Thoracic aorta (tissue), 2 donors: ENCODE measurements around the gene CRYBA2. TPM values are rescaled to one million over a fixed set of nuclear protein-coding genes. Genes with fewer than 3 reads are reported as not detected.

Experiments
- ATAC-seq: fragments of 150-250 bp; one replicate; pipeline ENCODE4 v1.8.0; 2017; ENCODE audit warnings: low read depth; ENCODE audit not compliant: insufficient number of reproducible peaks, low FRiP score
- DNase-seq: peaks from one replicate; pipeline ENCODE4 v3.0.0-alpha.2; 2020; ENCODE audit warnings: low spot score
- H3K27ac ChIP-seq, 2 donors: fragments of 200-600 bp; sonication (generic); 1 replicate in 1 of 2; 2 replicates in 1 of 2; pipeline ENCODE4 v1.5.1; 2016; ENCODE audit warnings: mild to moderate bottlenecking in 2 of 2, moderate library complexity in 2 of 2
- H3K27me3 ChIP-seq: fragments of 200-600 bp; sonication (generic); replicated peaks from 2 replicates; pipeline ENCODE4 v1.6.0; 2016; ENCODE audit warnings: mild to moderate bottlenecking; ENCODE audit not compliant: insufficient read depth
- H3K36me3 ChIP-seq: fragments of 200-600 bp; sonication (generic); one replicate; pipeline ENCODE4 v1.5.1; 2016
- H3K4me1 ChIP-seq, 2 donors: fragments of 200-600 bp; sonication (generic); 1 replicate in 1 of 2; 2 replicates in 1 of 2; pipeline versions ENCODE4 v1.5.1 to v1.6.0; 2016; ENCODE audit warnings: low read depth in 2 of 2, mild to moderate bottlenecking in 1 of 2; ENCODE audit not compliant: control insufficient read depth in 1 of 2
- H3K4me3 ChIP-seq: fragments of 200-600 bp; sonication (generic); 2 replicates; pipeline ENCODE4 v1.5.1; 2016; ENCODE audit warnings: mild to moderate bottlenecking
- H3K9me3 ChIP-seq: fragments of 200-600 bp; sonication (generic); 2 replicates; pipeline ENCODE4 v1.5.1; 2016
- CTCF ChIP-seq: fragments of 200-600 bp; sonication (generic); IDR thresholded peaks from one replicate; pipeline ENCODE4 v1.5.1; 2019; ENCODE audit warnings: antibody characterized with exemption
- total RNA-seq, 2 donors: library from RNA; depleted of rRNA; stranded (reverse); fragments of >200 nt; gene quantifications; one replicate each; pipeline versions ENCODE4 v1.1.0 to v1.2.3, GENCODE V29; 2016

The CRYBA2 gene
- total RNA-seq, 2 donors from 2014 or later: not detected

DNA sequence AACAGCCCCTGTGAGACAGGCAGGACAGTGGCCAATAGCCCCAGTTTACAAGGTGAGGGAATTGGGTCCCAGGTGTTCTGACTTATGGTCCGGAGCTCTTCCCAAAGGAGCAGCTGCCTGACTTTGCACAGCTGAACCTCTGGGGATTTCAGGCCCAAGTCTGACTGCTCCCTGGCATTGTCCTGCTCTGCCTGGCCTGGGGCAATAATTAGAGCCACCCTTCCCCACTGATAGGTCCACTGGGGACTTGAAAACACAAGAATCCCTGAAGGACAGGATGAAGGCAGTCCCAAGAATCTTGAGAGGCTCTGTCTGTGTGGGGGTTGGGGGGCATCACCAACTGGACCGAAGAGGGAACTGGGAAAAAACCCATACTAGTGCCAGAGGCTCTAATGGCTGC lies 4.6 kb downstream of the CRYBA2 start:
- no peak overlapping the region for H3K27ac ChIP-seq
- TF ChIP-seq CTCF: no peak
- no peaks in the 10 kb centered on the region for H3K36me3 ChIP-seq
- peaks cover 17 to 24% of the 10 kb centered on the region in 2 donors for H3K4me1 ChIP-seq
- no peaks in the 10 kb centered on the region for H3K9me3 ChIP-seq
- ATAC-seq (no peak), DNase-seq (no peak)
- peaks cover 48% of the 10 kb centered on the region for H3K27me3 ChIP-seq
- H3K4me3 ChIP-seq: no peak overlapping the region

- peaks cover 12 to 19% of the 10 kb centered on the region in 2 donors for H3K4me1 ChIP-seq
- DNase-seq (no peak), ATAC-seq (no peak)
- no peak overlapping the region for H3K27ac ChIP-seq
- H3K4me3 ChIP-seq: no peak overlapping the region
- TF ChIP-seq CTCF: no peak
- no peaks in the 10 kb centered on the region for H3K9me3 ChIP-seq
- no peaks in the 10 kb centered on the region for H3K36me3 ChIP-seq
- peaks cover 47% of the 10 kb centered on the region for H3K27me3 ChIP-seq
These were observed 5.1 kb downstream of the CRYBA2 start for GRCh38 chr2:218988164-218988563.

GRCh38 chr2:218986148-218986761 lies 7.0 kb downstream of the CRYBA2 start:
- no peaks in the 10 kb centered on the region for H3K9me3 ChIP-seq
- ATAC-seq (no peak), DNase-seq (no peak)
- peaks cover 28% of the 10 kb centered on the region for H3K27me3 ChIP-seq
- H3K36me3 ChIP-seq: no peaks in the 10 kb centered on the region
- peaks cover 16 to 27% of the 10 kb centered on the region in 2 donors for H3K4me1 ChIP-seq
- no peak overlapping the region for H3K27ac ChIP-seq
- H3K4me3 ChIP-seq: no peak overlapping the region
- no peak for TF ChIP-seq CTCF

DNA sequence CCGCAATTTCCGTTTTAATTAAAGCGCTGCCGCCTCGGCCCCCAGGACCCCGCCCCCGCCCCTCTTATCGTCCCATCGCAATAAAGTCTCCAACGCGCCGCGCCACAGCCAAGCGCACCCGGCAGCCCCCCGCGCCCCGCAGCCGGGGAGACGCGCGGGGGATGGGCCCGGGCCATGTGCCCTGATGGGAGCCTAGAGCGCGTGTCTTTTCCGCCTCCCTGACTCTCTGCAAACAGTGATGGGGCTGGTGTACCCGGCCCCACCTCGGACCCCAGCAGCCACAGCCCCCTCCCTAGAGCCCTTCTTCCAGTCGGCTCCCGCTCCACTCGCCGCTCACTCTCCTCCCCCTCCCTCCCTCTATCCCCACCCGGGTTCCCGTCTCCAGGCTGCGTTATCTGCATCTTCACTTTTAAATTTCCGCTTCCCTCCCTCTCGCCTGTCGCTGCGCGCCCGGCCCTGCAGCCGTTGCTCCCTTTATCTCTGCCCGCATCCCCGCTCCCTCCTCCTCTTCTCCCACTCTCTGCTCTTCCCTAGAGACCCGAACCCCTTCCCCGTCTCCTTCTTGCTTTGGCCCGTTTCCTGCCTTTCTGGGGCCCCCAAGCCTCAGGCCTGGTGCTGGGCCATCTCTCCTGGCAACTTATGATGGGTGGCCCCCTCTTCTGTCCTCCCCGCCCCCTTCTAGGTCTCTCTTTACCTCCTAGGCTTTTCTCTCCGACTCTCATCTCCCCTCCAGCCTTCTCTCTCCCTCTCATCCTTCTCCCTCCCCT lies 7.7 kb downstream of the CRYBA2 start:
- Histone ChIP-seq H3K27ac (no peak overlapping the region), H3K27me3 (peaks cover 27% of the 10 kb centered on the region), H3K36me3 (no peaks in the 10 kb centered on the region), H3K4me3 (no peak overlapping the region), H3K4me1 (peaks cover 20 to 33% of the 10 kb centered on the region in 2 donors), H3K9me3 (no peaks in the 10 kb centered on the region)
- TF ChIP-seq CTCF: no peak
- no peak for DNase-seq
- ATAC-seq: no peak

DNA sequence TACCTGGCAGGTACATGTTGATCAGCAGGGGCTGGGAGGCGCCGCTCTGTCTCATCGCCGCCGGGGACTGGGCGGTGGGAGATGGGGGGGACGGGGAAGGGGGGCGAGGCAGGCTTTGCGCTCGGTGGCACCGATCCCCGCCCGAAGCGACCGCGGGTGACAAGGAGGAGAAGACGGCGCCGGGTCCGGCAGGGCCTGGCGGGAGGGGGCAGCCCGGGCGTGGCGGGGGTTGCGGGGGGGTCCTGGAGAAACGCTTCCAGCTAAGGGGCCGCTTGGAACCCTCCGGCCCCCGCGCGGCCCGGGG lies 8.2 kb downstream of the CRYBA2 start, which contains the start of gene FEV:
Gene FEV, minus strand, starts transcription at position 164 of the 304 bp plus-strand sequence. Its CDS starts 109 bp downstream, at position 55.
- no peak for ATAC-seq
- DNase-seq: no peak
- H3K4me3 ChIP-seq: peak within 1 kb of the TSS; percentile 42
- no peaks in the 10 kb centered on the region for H3K36me3 ChIP-seq
- no peak for TF ChIP-seq CTCF
- H3K27me3 ChIP-seq: peaks cover 27% of the 10 kb centered on the region
- H3K9me3 ChIP-seq: no peaks in the 10 kb centered on the region
- H3K27ac ChIP-seq: peak within 1 kb of the TSS in 1 of 2 donors; percentile 38
- H3K4me1 ChIP-seq: peaks cover 20 to 33% of the 10 kb centered on the region in 2 donors
